Adrenal gland (tissue), 5 donors: Measurements from ENCODE around the gene DPEP1.

Source experiments
- CTCF ChIP-seq, 6 experiments: fragments of 450-650 bp in 4 of 6; fragments of 200-600 bp in 2 of 6; sonication (generic) in 1 of 6; IDR thresholded peaks; 1 replicate in 5 of 6; 2 replicates in 1 of 6; pipeline versions ENCODE4 v1.5.1 to v1.8.0; 2016 to 2021; ENCODE audit warnings: antibody characterized with exemption in 6 of 6, mild to moderate bottlenecking in 2 of 6, moderate library complexity in 1 of 6
- POLR2A ChIP-seq, 2 donors: fragments of 450-650 bp; IDR thresholded peaks; one replicate each; pipeline ENCODE4 v1.6.1; 2017; ENCODE audit warnings: antibody characterized with exemption in 2 of 2, mild to moderate bottlenecking in 2 of 2, moderate library complexity in 1 of 2
- donor health status: DM: no; HTN: no; CAD: no.

GRCh38 chr16:89651584-89651983 is 38.1 kb downstream of the DPEP1 start:
- TF ChIP-seq CTCF (IDR thresholded peaks at IDR 0.05) (no peak), POLR2A (IDR thresholded peaks at IDR 0.05) (no peak)
